HepG2 (cell line): ENCODE results near the gene TSPAN9. TPM values are rescaled to one million over a fixed set of nuclear protein-coding genes. Genes with fewer than 3 reads are reported as not detected.
A peak's percentile ranks its signal among the peaks of the same experiment; 100 is the strongest.

ENCODE experiments used
- ATAC-seq: fragments of 200-7000 bp; cut with Tn5 transposase; 3 replicates; pipeline ENCODE4 v1.9.1; 2020; ENCODE audit warnings: mild to moderate bottlenecking, moderate library complexity
- BruUV-seq: library from RNA; stranded (reverse); fragments of 400-500 nt; replicated peaks from 2 replicates; lab custom pipeline; 2021; lab: Mats Ljungman, UMichigan
- CTCF ChIA-PET: fragments of 300-600 bp; formaldehyde crosslinking; extraction: SDS; loops from one replicate; lab custom pipeline; 2021; ENCODE audit warnings: low total read pairs, inconsistent platforms, low intra/inter-chr PET ratio; lab: Yijun Ruan, JAX
- POLR2A ChIA-PET: fragments of 350-600 bp; sonication (Branson Sonifier 250); formaldehyde crosslinking; loops from one replicate; lab custom pipeline; 2020; ENCODE audit warnings: antibody characterized with exemption, inconsistent platforms; lab: Yijun Ruan, JAX
- DNase-seq: peaks from one replicate; pipeline ENCODE4 v3.0.0-alpha.2; 2015; ENCODE audit warnings: low spot score
- FAIRE-seq: peaks from 3 replicates; lab custom pipeline; 2011; peaks lifted over from hg19 to GRCh38; lab: Jason Lieb, UNC
- H2AFZ ChIP-seq: one replicate; pipeline ENCODE4 v1.6.1; 2011; ENCODE audit warnings: low read length, inconsistent platforms
- H3K27ac ChIP-seq: fragments of 300-600 bp; 3 replicates; pipeline ENCODE4 v1.8.0; 2011; ENCODE audit warnings: mixed run types, mild to moderate bottlenecking, mixed read lengths, low read length, inconsistent platforms; ENCODE audit not compliant: insufficient read depth; ENCODE audit errors: extremely low read length
- H3K27me3 ChIP-seq, 2 experiments: fragments of 200-600 bp in 1 of 2; 2 replicates in 1 of 2; 3 replicates in 1 of 2; pipeline versions ENCODE4 v1.6.0 to v1.8.0; 2011; ENCODE audit warnings: low read length in 2 of 2, mild to moderate bottlenecking in 2 of 2, moderate library complexity in 2 of 2, inconsistent platforms in 1 of 2; ENCODE audit not compliant: insufficient read depth in 2 of 2, control insufficient read depth in 1 of 2
- H3K36me3 ChIP-seq, 2 experiments: fragments of 200-600 bp in 1 of 2; replicated peaks in 1 of 2; 2 replicates in 1 of 2; 3 replicates in 1 of 2; pipeline versions ENCODE4 v1.5.1 to v1.8.0; 2011; ENCODE audit warnings: low read length in 2 of 2, inconsistent platforms in 1 of 2; ENCODE audit not compliant: insufficient read depth in 2 of 2, control insufficient read depth in 1 of 2
- H3K4me1 ChIP-seq: 2 replicates; pipeline ENCODE4 v1.5.1; 2012; ENCODE audit warnings: low read length, inconsistent platforms; ENCODE audit not compliant: insufficient read depth
- H3K4me2 ChIP-seq: 2 replicates; pipeline ENCODE4 v1.6.0; 2011; ENCODE audit warnings: low read depth, low read length, inconsistent platforms
- H3K4me3 ChIP-seq, 3 experiments: fragments of 200-600 bp in 1 of 3; sonication (generic), shearing (Covaris generic) in 1 of 3; replicated peaks in 1 of 3; 2 replicates each; pipeline ENCODE4 v1.5.1; 2011 to 2016; ENCODE audit warnings: low read length in 3 of 3, inconsistent platforms in 2 of 3, low read depth in 2 of 3, mild to moderate bottlenecking in 2 of 3, control low read depth in 1 of 3, mixed read lengths in 1 of 3; ENCODE audit not compliant: insufficient read depth in 1 of 3
- H3K79me2 ChIP-seq: one replicate; pipeline ENCODE4 v1.6.1; 2011; ENCODE audit warnings: low read length, inconsistent platforms; ENCODE audit not compliant: insufficient read depth
- H3K9ac ChIP-seq: 2 replicates; pipeline ENCODE4 v1.6.0; 2011; ENCODE audit warnings: mild to moderate bottlenecking, low read depth, low read length, inconsistent platforms; ENCODE audit not compliant: insufficient read depth
- H3K9me3 ChIP-seq: 2 replicates; pipeline ENCODE4 v1.5.1; 2012; ENCODE audit warnings: mild to moderate bottlenecking, low read length
- H4K20me1 ChIP-seq: 2 replicates; pipeline ENCODE4 v1.6.0; 2011; ENCODE audit warnings: inconsistent platforms, mild to moderate bottlenecking, low read length, moderate library complexity; ENCODE audit not compliant: insufficient read depth
- EHMT2 ChIP-seq: fragments of 200-600 bp; sonication (generic); IDR thresholded peaks from 2 replicates; pipeline ENCODE4 v1.7.0; 2017; ENCODE audit warnings: antibody characterized with exemption, low read depth, low read length, borderline replicate concordance
- ZNF34 ChIP-seq: sonication (generic); formaldehyde crosslinking; IDR thresholded peaks from 2 replicates; pipeline ENCODE4 v1.4.0; 2020; ENCODE audit warnings: mild to moderate bottlenecking, missing genetic modification reagents, borderline replicate concordance
- WGBS: methylation state at CpG from one replicate; pipeline ENCODE4 v1.1.6; 2017; ENCODE audit warnings: low lambda C conversion rate; 5-methylcytosine and 5-hydroxymethylcytosine counted together
- in situ Hi-C: cut with HindIII; loops from 2 replicates; pipeline ENCODE4 v1.10.0; 2017; ENCODE audit warnings: low pct_unique_long_range_greater_than_20kb; ENCODE audit not compliant: extremely low pct_ligation_motif_present
- intact Hi-C: fragments of 100-400 bp; cut with micrococcal nuclease; formaldehyde crosslinking; loops from one replicate; pipeline ENCODE4 v1.10.0; 2022; ENCODE audit not compliant: unreplicated experiment
- polyA plus RNA-seq, 8 experiments: library from polyadenylated mRNA; depleted of rRNA in 3 of 8; stranded (reverse) in 7 of 8; unstranded in 1 of 8; fragments of >200 nt; fragmentation: Illumina TruSeq in 4 of 8; extraction: Trizol in 4 of 8; gene quantifications; 2 replicates each; pipeline versions ENCODE4 v1.2.1 to v1.2.3, GENCODE V29; 2011 to 2016; ENCODE audit warnings: low read depth in 4 of 8, missing spikeins in 1 of 8, mixed read lengths in 1 of 8; ENCODE audit not compliant: insufficient read depth in 1 of 8
- total RNA-seq, 5 experiments: library from RNA; depleted of rRNA; stranded (reverse); fragments of >200 nt; fragmentation: Illumina TruSeq; extraction: Trizol; gene quantifications; 2 replicates each; pipeline ENCODE4 v1.2.3, GENCODE V29; 2016; ENCODE audit warnings: low read depth in 1 of 5
- TF ChIP-seq, protein P1 (sequence below): sonication (generic); formaldehyde crosslinking; IDR thresholded peaks from 2 replicates; pipeline ENCODE4 v1.4.0; 2020; ENCODE audit warnings: missing genetic modification reagents

Gene TSPAN9
- total and polyA plus RNA-seq, 2 of the 13 experiments (the other 11 are each of a cell fraction or from before 2014, with no cell fraction given) = 18.1 to 42.3 TPM

DNA sequence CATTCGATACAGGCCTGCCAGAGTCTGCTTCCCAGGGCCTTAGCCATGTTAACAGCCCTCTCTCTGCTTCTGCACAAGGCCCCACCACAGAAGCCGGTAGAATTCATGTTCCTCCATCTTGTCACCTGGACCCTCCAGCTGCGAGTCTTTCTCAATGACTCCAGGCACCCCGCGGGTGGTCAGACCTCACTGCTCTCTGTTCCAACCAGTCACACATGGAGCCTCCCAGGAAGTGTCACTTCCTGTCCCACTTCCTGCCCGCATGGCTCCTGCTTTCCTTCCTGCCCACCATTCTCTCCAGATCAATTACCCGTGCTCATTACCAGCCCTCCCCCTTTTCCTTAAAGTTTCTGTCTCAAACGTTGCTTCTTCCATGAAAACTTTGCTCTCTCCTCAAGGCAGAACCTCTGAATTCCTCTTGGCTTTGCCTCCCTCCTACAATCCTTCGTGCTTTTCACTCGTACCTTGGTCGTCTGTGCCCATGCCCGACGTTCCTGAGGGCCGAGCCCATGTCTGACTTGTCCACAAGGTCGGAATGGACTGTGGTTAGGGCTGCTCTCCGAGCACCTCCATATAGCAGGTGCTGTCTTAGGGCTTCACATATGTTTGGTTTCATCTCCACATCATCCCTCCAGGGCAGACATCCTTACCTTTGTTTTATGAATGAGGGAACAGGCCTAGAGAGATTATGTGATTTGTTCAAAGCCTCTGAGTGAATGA, 172.1 kb downstream of the TSPAN9 start:
- Histone ChIP-seq H2AFZ (no peak overlapping the region), H4K20me1 (no peaks in the 10 kb centered on the region), H3K79me2 (no peaks in the 10 kb centered on the region), H3K4me2 (no peak overlapping the region), H3K36me3 (peaks cover 0 to 4% of the 10 kb centered on the region in 2 experiments; a peak in 1 of 5 replicates), H3K9me3 (no peaks in the 10 kb centered on the region), H3K4me3 (no peak overlapping the region), H3K27me3 (no peaks in the 10 kb centered on the region; a peak in 1 of 5 replicates), H3K4me1 (no peaks in the 10 kb centered on the region), H3K27ac (no peak overlapping the region), H3K9ac (no peak overlapping the region)
- CTCF ChIA-PET = no interaction called here
- WGBS = 95% methylated on average over 16 of the region's 16 CpGs
- FAIRE-seq = no peak
- BruUV-seq = no TSS peak
- TF ChIP-seq, protein P1, sequence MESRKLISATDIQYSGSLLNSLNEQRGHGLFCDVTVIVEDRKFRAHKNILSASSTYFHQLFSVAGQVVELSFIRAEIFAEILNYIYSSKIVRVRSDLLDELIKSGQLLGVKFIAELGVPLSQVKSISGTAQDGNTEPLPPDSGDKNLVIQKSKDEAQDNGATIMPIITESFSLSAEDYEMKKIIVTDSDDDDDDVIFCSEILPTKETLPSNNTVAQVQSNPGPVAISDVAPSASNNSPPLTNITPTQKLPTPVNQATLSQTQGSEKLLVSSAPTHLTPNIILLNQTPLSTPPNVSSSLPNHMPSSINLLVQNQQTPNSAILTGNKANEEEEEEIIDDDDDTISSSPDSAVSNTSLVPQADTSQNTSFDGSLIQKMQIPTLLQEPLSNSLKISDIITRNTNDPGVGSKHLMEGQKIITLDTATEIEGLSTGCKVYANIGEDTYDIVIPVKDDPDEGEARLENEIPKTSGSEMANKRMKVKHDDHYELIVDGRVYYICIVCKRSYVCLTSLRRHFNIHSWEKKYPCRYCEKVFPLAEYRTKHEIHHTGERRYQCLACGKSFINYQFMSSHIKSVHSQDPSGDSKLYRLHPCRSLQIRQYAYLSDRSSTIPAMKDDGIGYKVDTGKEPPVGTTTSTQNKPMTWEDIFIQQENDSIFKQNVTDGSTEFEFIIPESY (CRISPR knock-in tag) = 0 out of 2 replicates have a peak, but pooled peaks have one; percentile 12
- no peak for TF ChIP-seq EHMT2
- POLR2A ChIA-PET = no interaction called here
- no peak for DNase-seq
- intact Hi-C loops (no loop called here), in situ Hi-C loops (no loop called here)
- ATAC-seq = no peak

DNA sequence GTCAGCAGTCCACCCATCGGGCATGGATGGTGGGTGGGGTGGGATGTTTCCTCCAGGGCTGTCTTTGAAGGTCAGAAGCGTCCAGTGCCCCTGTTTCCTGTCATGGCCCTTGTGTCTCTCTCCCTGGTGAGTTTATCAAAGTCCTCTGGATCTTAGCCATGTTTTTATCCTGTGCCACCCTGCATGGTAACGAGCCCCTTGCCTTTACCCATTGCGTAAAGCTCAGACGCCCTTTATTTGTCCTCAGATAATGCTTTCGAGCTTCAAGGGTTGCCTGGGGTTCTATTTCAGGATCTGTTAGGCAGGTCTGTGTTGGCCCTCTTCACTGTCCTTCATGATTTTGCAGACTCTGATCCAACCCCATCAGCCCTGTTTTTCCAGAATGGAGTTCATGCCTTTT, 172.9 kb downstream of the TSPAN9 start:
- no peak overlapping the region for H3K9ac ChIP-seq
- TF ChIP-seq ZNF34 (CRISPR knock-in tag) = no peak
- intact Hi-C loops = no loop called here
- no peaks in the 10 kb centered on the region for H4K20me1 ChIP-seq
- peaks cover 0 to 4% of the 10 kb centered on the region in 2 experiments; a peak in 1 of 5 replicates for H3K36me3 ChIP-seq
- ChIA-PET POLR2A (no interaction called here), CTCF (no interaction called here)
- H3K9me3 ChIP-seq = no peaks in the 10 kb centered on the region
- no peaks in the 10 kb centered on the region; a peak in 1 of 5 replicates for H3K27me3 ChIP-seq
- no peak for FAIRE-seq
- H3K4me1 ChIP-seq = no peaks in the 10 kb centered on the region
- ATAC-seq = no peak
- H3K4me2 ChIP-seq = no peak overlapping the region
- in situ Hi-C loops = no loop called here
- 95% methylated on average over 6 of the region's 6 CpGs for WGBS
- BruUV-seq = no TSS peak
- H3K27ac ChIP-seq = no peak overlapping the region
- no peak overlapping the region for H2AFZ ChIP-seq
- H3K4me3 ChIP-seq = no peak overlapping the region
- H3K79me2 ChIP-seq = no peaks in the 10 kb centered on the region
- no peak for DNase-seq
